NCI-H460 (cell line): Measurements from ENCODE around the gene MRM3. TPM values are rescaled to one million over a fixed set of nuclear protein-coding genes. Genes with fewer than 3 reads are reported as not detected.
"Not testable (repeated sequence)": the region's sequence is repeated elsewhere in the genome, so short reads cannot be mapped to it uniquely, and the experiment has no call there.

Experiments
- DNase-seq: peaks from one replicate; pipeline ENCODE4 v3.0.0-alpha.2; 2016; ENCODE audit warnings: low read depth; ENCODE audit errors: extremely low read depth
- total RNA-seq: library from RNA; depleted of rRNA; stranded (reverse); fragments of >200 nt; shearing (Covaris generic); gene quantifications from 2 replicates; pipeline ENCODE4 v1.2.3, GENCODE V29; 2014; rRNA removed

MRM3 gene
- total RNA-seq, 1 experiment from 2014 or later = 33.6 TPM

- DNase-seq = no peak
Measured at GRCh38 chr17:819251-819650, 37.1 kb downstream of the MRM3 start.

- DNase-seq = no peak
Measured at GRCh38 chr17:823501-823902, 41.3 kb downstream of the MRM3 start.

- DNase-seq = no peak
Measured at GRCh38 chr17:824378-824777, 42.2 kb downstream of the MRM3 start.

DNA sequence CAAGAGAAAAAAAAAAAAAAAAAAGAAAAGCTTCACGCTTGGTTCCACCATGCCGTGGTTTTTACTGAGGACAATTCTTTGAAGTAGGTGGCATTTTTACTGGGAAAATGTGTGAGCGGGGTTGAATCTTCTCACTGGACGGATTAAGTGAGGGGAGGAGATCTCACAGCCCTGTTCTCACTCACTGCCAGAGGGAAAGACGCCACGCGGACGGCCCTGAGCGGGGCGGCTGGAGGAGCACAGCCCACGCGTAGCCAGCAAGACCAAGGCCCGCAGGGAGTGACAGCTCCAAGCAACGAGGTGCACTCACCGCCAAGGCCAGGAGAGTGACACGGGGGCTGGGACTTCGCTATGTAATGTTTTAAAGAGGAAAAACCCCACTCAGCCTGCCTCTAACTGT lies 43.1 kb downstream of the MRM3 start:
- no peak for DNase-seq

DNA sequence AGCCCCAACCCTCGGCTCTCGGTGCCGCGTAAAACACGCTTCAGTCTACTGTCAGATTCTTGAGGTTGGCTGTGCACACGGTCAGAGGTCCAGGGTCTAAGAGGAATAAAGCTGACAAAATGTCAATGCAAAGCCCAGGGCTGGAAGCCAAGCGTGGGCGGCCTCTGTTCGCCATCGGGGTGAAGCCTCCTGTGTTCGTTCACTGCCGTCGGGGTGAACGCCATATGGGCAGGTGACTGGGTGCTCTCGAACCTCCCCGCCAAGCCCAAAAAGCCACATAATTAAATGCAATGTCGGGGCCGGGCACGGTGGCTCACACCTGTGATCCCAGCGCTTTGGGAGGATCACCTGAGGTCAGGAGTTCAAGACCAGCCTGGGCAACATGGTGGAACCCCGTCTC lies 44.6 kb downstream of the MRM3 start:
- no peak for DNase-seq

GRCh38 chr17:828761-829160 lies 46.6 kb downstream of the MRM3 start:
- no peak for DNase-seq

GRCh38 chr17:829614-830013 lies 47.5 kb downstream of the MRM3 start:
- not testable (repeated sequence) for DNase-seq

- DNase-seq = no peak
Measured at GRCh38 chr17:830381-830780, 48.2 kb downstream of the MRM3 start.

- no peak for DNase-seq
Measured at GRCh38 chr17:830950-831349, 48.8 kb downstream of the MRM3 start.

- no peak for DNase-seq
Measured at GRCh38 chr17:834136-834535, 52.0 kb downstream of the MRM3 start.

DNA sequence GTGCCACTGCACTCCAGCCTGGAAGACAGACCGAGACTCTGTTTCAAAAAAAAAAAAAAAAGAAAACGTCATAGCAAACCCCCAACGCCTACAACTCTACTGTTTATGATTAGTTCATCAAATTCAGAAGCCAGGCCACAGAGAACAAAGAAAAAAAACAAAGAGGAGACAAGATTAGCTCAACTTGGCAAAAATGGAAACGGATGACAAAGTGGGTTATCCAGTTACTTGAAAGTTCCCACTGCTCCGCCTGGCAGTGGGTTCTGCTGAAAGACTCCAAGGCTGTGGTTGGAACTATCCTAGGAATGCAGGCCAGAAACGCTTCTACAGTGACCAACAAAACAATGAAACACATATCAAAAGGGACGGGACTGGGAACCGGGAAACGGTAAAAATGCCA lies 53.1 kb downstream of the MRM3 start:
- DNase-seq = no peak

GRCh38 chr17:835721-836120 lies 53.6 kb downstream of the MRM3 start:
- not testable (repeated sequence) for DNase-seq

- DNase-seq = no peak
Measured at GRCh38 chr17:836151-836550, 54.0 kb downstream of the MRM3 start.

DNA sequence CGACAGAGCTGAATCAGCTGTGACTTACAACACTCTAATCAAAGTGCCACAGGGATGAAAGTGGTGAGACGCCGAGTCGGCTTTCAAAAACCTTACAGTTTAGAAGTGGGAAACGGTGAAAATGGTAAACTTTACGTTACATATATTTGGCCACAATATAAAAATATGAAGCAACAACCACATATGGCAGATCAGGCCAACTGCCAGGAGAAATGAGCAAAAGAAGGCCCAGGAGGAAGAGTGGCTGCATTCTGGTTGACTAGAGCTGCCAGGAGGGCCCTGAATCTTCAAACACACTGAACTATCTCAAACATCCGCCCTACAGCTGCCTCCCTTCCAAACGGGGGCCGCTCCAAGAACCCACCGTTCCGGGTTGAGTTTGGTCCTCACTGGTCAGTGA lies 56.3 kb downstream of the MRM3 start:
- no peak for DNase-seq

GRCh38 chr17:841313-841712 lies 59.2 kb downstream of the MRM3 start:
- DNase-seq = no peak

Other genes starting within 250 kb of the MRM3 start
- gene VPS53, start 67.5 kb upstream of the MRM3 start, total RNA-seq = 15.0 and 15.3 TPM in 2 replicates
- 17.0 and 21.4 TPM in 2 replicates for gene TLCD3A, start 49.8 kb upstream of the MRM3 start, total RNA-seq
- 19.9 and 26.3 TPM in 2 replicates for gene GEMIN4, start 30.1 kb upstream of the MRM3 start, total RNA-seq
- 78.1 and 81.4 TPM in 2 replicates for gene GLOD4, start 73 bp upstream of the MRM3 start, total RNA-seq
- 12.3 and 13.7 TPM in 2 replicates for gene NXN, start 197.4 kb downstream of the MRM3 start, total RNA-seq
- gene TIMM22, start 214.8 kb downstream of the MRM3 start, total RNA-seq = 18.5 and 21.1 TPM in 2 replicates